Measurements from ENCODE around the gene GALNT9.

GALNT9 gene

DNA sequence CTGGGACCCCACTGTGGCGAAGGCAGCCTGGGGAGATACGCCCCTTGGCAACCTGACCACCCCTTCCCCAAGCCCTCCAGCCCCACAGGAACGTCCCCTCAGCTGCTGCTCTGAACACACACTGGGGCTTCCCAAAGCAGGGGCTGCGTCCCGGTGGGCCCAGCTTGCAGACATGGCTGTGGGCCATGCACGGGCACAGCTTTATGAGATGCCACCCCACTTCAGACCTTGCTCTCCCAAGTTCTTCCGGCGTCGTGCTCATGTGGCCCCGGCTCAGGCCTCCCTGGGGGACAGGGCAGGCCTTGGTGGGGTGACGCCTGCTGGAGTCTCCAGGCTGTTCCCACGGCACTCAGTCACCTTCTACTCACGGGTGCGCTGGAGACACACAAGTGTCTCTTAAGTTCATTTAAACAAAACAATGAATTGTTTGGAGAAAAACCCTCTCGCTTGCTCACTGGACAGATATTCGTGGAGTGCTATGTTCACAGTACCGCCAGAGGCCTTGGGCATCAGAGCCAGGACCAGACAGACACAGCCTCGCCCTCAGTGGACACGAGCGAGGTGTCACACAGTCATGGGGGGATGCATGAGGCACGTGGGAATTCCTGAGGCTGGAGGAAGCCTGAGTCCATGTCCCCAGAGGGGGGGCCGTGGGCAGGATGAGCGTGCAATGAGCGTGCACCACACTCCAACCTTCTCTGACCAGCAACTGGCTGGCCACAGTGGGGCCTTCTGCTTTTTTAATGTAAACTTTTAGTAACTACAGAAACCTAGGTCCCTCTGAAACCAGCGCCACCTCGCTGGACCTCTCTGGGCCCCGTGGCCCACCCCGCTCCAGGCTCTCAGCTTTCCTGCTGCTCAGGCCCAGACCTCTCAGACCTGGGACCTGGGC is 4.3 kb downstream of the GALNT9 start:
- DNase-seq = no peak

DNA sequence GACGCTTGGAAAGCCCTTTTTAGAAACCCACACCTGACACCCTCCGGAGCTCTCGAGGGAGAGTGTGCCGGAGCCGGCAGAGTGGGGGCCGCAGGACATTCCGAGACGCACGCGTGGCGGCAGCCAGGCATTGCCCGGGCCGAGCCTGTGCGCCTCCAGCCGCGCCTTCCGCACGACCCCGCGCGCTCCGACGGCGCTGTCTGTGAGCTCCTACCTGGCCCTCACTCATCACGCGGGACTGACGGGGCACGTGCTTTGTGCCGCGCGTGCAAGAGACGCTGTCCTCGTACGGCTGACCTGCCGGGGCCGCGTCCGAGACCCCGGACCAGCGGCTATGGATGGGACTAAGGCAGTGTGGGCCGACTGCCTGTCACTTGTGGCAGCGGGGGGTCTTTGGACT is 5.2 kb downstream of the GALNT9 start:
- DNase-seq = no peak

DNA sequence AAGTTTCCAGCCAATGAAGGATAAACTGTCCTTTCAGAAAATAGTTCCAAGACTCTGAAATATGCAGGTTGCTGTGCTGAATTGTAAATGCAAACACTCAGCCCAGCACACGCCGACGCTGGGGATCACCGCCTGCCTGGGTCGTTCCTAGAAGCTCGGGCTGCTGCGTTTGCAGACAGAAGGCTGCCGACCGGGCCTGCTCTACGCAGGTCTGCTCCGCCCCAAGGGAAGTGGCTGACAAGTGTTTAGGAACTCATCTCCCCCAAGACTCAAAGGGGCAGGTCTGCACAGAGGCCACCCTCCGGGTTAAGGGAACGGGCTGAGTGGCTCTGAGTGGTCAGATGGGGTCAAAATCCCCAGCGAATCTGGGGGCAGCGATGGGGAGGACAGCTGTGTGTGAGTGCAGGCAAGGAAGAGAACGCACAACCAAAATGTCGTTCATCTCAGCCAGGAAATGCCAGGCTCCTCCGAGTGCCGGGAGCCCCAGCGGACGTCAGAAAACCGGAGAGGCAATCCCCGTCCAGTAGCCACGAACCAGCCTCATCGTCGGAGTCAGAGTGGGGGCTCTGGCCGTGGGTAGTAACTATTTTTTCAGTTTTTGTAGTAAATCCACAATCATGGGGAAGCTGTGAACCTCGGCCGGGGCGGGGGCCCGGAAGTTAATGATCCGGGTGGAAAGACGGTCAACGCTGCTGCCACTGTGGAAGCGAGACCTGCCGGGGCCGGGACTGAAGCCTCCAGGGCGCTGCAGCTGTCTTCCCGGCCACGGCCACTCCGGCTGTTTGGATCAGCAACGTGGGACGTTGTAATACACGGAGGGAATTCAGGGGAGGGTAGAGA is 6.0 kb downstream of the GALNT9 start:
- no peak for DNase-seq

DNA sequence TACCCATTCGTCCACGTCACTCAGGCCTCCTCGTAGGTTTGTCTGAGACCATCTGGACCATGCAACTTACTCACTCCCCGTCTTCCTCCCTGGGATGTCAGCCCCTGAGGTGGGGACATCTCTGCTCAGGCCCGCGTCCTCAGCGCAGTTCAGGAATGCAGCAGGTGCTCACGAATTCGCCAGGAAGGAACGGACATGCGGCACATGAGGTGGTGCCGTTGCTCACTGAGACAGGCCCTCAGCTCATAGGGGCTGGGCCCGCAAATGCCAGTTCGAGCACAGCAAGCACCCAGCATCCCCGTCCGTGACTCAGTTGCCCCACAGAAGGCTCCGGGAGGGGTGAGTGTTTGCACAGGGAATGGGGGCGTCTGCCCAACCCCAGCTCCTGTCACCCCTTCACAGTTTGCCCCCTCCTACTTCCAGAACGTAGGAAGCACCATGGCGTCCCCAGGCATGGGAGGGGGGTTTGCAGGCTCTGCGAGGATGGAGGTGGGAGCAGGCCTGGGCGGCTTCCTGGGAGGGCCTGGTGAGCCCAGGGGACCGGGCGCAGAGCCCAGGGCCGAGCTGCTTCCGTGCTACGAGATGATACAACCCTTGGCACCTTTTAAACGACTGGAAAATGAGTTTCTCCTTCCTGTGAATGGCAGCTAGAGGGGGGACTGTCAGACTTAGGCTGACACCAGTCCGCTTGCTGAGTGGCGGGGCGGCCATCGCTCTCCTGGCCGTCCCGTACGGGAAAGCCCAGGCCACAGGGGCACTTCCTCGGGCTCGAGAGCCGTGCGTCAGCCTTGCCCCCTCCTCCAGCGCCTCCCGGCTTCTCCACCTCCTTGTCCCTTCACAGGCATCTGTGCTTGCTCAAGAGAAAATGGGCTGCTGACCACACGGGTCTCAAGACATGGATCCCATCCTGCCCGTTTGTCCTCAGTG is 6.9 kb downstream of the GALNT9 start:
- DNase-seq = no peak

DNA sequence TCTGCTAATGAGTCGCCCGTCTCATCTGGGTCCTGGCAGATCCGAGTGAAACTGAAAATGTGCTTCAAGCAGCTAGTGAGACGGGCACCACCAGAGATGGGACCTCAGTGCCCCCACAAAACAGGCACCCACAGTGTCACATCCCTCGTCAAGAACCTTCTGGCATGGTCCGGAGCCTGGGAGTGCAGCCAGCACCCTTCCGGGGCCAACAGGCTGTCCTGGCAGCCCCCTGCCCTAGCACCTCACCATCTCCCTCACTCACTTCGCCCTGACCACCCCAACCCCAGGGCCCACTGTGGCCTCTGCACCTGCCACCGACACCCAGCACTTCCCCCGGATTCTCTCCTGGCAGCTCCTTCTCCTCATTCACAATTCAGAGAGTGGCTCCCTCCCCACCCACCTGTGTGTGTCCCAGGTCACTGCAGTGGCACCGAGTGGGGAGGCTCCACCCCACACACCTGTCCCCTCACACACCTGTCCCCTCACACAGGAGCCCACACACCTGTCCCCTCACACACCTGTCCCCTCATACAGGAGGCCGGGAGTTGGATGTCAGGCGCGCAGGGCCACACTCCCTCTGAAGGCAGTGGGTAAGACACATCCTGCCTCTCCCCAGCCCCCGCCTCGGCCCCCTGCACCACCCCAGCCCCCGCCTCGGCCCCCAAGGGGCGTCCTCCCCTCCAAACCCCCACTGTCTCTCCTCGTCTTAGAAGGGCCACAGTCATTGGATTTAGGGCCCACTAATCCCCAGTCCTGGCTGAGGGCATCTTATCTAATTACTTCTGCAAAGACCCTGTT is 7.9 kb downstream of the GALNT9 start:
- DNase-seq = no peak

DNA sequence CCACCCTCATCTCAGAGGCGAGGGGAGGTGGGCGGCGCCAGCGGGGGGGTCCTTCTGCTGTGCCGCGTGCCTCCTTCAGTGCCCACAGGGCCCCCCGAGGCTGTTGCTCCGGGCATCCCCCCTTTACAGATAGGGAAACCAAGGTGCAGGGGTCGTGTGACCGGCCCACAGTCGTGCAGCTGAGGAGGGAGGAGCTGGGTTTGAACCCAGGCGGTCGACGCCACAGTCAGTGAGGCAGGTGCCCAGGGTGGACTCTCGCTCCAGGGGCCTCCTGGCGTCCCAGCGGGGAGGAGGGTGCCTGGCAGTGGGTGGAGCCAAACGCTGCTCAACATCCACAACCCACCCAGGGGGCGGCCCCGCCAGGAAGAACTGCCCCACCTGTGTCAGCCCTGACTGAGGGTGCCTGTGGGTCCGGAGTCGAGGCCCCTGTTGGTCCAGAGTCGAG is 8.6 kb downstream of the GALNT9 start:
- no peak for DNase-seq

DNA sequence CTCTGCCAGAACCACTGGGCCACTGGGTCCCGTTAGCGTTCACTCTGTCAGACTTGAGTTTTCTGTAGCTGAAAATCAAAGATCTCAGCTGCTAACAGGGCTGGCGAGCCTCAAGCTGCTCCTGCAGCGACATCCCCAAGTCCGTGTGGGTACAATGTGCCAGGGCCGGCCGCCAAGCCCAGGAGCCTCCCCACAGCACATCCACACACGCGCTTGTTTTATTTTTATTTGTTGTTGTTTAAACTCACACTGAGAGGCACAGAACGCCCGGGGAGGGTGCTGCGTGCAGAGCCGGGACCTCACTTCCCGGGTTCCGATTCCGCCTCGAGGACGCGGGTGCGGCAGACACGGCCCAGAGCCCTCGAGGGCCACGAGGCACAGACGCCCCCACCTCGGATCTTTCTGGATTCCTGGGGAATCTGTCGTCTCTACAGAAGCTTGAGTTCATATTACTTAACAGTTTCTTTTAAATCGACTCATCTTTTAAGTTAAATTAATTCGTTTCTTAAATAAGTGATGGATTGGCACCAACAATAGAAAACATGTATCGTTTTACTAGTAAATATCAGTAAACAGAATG is 9.3 kb downstream of the GALNT9 start:
- no peak for DNase-seq

DNA sequence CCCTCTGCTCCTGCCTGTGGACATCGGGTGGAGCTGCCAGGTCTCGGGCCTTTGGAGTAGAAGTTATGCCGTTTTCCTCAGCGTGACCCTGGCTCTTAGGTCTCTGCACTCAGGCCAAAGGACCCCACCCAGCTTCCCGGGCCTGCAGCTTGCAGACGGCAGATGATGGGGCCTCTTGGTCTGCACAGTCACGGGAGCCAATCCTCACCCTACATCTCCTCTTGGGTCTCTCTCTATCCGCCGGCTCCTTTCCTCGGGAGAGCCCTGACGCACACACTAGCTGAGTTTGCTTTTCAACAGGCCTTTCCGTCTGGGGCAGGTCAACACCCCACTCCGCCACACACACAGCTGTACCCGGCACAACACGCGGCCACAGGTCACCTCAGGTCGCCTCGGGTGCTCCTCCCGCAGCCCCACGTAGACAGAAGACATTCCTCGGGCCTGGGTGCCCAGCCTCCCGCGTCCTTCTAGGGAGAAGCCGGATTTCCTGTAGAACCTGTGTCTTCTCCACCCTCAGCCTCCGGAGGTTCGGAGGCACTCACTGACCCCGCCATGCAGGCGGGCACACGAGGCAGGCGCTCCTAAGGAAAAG is 9.9 kb downstream of the GALNT9 start:
- no peak for DNase-seq

DNA sequence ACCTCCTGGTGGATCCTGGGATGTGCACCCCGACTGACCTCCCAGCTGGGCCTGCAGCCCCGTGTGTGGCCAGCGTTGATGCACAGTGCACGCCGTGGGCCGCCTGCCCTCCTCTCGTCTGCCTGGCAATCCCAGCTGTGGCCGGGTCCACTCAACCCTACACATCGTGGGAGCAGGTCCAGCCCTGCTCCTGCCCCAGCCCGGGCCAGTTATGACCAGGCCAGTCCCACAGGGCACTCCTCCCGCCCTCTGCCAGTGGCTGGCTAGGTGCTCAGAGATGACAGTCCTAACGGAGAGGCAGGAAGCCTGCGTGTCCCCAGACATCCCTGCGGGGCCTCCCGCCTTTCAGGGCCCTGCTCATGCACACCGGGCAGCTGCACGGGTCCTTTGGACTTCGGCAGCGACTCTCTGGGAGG is 10.8 kb downstream of the GALNT9 start:
- DNase-seq = no peak

DNA sequence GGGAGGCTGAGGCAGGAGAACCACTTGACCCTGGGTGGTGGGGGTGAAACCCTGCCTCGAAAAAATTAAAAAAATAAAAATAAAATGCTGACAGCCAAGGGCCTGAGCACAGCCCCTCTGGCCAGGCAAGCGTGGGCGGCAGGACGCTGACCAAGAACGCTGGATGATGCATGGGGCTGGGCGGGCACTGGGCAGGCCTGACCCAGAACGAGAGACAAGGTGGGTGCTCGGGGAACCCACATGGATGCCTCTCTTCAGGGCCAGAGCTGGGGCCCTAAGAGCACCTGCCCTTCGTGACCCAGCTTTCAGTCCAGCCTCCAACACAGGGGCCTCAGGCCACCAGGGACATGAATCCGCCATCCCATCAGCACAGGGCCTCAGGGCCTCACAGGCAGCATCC is 11.3 kb downstream of the GALNT9 start:
- no peak for DNase-seq

DNA sequence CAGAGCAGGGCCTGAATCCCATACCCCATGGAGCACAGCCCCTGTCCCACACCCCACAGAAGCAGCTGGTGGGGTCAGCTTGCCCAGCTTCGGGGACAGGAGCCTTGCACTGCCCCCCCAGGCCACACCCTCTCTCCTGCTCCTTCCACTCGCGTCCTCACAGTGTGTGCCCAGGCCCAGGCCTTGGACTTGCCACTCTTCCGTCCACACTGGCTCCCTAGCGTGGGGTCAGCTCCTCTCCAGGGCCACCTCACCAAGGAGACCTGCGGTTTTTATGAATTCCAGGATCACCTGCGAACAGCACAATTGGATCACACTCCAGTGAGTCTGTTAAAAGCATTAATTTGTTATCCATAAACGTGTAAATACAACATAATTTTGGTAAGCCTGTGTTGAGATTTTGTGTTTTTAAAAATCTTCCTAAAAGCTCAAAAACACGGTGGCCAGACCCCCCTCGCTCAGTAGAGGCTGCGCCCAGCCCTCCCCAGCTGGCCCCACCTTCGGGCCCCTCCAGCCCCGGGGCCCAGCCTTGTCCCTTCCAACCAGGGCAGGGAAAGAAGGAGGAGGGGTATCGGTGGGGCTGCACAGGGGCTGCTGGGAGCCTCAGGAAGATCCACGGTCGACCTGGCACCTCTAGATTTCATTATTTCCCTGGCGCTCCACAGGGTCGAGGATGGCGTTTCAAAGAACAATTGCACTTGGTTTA is 12.0 kb downstream of the GALNT9 start:
- DNase-seq = no peak

DNA sequence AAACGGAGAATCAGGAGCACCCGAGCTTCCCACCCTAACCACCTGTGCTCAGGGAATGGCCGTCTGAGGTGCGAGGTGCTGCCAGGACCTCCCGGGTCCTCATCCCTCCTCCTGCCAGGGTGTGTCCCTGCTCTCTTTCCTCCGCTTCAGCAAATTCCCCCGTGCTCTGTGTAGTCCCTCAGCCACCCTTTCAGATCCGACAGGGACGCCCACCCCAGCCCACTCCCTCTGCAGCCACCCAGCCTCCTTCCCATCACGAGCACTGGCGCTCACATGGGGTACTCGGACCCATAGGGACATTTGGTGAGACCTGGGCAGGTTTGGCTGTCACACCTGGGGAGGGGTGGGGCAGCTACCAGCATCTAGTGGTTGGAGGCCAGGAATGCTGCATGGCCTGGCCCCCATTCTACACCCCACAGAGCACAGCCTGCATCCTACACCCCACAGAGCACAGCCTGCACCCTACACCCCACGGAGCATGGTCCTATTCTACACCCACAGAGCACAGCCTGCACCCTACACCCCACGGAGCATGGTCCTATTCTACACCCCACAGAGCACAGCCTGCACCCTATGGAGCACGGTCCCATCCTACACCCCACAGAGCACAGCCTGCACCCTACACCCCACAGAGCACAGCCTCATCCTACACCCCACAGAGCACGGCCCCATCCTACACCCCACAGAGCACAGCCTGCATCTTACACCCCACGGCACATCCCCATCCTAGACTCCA is 12.7 kb downstream of the GALNT9 start:
- DNase-seq = no peak

DNA sequence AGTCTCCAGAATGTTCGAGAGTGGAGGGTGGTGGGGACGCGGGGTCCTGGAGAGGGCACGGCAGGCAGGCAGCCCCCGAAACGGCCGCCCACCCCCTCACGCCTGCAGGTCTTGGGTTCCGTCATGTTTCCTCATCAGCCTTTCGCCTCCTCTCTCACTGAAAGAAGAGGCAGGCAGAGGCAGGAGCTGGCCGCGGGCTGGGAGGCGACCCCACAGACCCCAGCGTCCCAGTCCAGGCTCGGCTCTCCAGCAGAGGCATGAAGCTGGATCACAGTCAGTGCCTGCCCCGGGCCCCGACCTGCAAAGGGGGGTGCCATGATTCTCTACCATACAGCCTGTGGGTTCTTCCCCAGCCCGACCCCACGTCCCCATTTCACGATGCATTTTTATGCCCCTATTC is 13.4 kb downstream of the GALNT9 start:
- no peak for DNase-seq

DNA sequence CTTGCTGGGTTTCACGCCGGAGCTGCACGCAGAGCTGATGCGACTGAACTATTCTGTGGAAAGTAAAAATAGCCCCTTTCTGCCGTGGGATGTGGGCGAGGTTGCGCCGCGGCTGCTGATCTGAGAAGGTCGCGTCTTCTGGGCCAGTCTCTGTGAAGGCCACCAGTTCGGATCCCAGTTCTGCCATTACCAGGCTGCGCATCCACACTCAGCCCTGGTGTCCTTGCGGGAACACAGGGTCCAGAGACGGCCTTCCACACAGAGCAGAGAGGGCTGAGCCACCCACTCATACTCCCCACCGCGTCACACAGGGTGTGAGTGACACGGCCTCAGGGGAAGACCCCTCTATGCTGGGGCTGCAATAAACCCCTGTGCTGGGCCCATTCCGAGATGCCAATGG is 13.9 kb downstream of the GALNT9 start:
- no peak for DNase-seq

DNA sequence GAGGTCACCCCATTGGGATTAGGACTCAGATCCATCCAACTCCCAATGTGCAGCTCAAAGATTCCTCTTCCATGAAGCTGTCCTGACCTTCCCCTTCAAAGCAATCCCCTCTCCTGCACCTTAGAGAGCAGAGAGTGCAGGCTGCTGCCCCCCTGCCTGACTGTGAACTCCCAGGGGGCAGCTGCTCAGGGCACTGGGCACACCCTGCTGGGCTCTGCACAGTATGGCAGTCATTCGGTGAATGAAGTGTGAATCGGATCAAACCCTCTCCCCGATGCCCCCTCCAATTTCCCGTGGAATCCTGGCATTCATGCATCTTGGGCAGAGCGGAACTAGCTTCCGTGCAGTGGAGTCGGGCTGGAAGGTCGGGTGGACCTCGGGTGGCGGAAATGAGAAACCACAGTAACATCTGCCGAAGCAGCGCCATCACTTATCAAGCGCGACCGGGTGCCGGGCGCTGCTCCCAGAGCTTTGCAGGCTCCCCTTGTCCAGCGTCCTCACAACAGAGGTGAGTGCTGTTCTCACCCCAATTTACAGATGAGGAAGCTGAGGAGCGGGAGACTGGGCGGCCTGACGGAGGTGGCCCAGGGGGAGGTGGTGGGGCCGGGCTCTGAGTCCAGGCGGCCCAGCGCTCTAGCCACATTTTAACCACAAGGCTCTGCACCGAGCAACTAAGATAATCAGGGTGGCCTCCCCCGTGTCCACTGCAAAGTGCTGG is 14.7 kb downstream of the GALNT9 start:
- DNase-seq = no peak

DNA sequence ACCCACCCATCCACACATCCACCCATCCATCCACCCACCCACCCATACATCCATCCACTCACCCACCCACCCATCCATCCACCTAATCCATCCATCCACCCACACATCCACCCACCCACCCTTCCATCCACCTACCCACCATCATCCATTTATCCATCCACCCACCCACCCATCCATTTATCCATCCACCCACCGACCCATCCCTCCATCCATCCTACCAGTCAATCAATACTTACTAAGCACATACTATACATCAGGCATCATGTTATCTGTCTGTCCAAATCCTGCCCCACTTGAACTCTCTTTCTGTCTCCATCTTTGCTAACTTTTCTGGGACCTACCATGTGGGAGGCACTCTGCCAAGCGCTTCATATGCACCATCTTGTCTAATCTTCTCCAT is 15.4 kb downstream of the GALNT9 start:
- no peak for DNase-seq

DNA sequence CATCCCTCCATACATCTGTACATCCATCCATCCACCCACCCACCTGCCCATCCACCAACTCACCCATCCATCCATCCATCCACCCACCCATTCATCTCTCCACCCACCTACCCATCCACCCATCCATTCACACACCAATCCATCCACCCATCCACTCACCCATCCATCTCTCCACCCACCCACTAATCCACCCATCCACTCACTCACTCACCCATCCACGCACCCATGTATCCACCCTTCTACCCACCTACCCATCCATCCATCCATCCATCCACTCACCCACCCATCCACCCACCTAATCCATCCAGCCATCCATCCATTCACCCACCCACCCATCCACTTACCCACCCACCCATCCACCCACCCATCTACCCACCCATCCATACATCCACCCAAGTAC is 16.2 kb downstream of the GALNT9 start:
- no peak for DNase-seq

DNA sequence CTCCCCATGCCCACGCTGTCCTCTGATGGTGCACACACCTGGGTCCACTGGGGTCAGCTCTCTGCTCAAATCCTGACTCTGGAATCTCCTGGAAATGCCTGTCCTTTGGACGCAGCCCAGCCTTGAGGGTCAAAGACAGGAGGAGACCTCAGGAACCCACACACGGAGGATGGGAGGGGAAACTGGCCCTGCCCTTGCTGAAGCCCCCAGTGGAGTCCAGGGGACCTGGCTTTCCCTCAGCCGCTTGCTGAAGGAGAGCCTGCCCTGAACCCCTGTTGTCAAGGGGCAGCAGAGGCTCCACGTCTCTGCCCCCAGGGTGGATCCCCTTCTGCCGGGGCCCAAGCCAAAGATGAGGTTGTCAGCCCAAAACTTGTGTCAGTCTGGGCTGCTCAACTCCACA is 16.9 kb downstream of the GALNT9 start:
- no peak for DNase-seq
